GM19351 (cell line): Measurements from ENCODE around the gene UGDH.
A peak's percentile ranks its signal among the peaks of the same experiment; 100 is the strongest.
"Not testable (repeated sequence)": the region's sequence is repeated elsewhere in the genome, so short reads cannot be mapped to it uniquely, and the experiment has no call there.

ENCODE experiments used
- ATAC-seq: cut with Tn5 transposase; IDR thresholded peaks from one replicate; pipeline ENCODE4 v1.9.1; 2021; ENCODE audit warnings: mild to moderate bottlenecking, moderate library complexity; ENCODE audit not compliant: unreplicated experiment

Gene UGDH

GRCh38 chr4:39495446-39496213 lies 31.6 kb downstream of the UGDH start:
- no peak for ATAC-seq

DNA sequence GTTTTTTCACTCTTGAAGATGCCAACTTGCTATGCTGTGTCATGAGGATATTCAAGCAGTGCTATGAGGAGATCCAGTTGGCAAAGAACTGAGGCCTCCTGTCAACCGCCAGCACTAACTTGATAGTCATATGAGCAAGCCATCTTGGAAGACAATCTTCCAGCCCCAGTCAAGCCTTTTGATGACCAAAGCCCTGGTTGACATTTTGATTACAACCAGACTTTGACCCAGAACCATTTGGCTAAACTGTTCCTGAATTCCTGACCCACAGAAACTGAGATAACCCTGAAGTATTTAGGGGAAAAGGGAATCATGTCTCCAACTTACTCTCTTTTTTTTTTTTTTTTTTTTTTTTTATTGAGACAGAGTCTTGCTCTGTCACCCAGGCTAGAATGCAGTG lies 32.9 kb downstream of the UGDH start:
- ATAC-seq = no peak

GRCh38 chr4:39490322-39490721 lies 36.9 kb downstream of the UGDH start:
- no peak for ATAC-seq

DNA sequence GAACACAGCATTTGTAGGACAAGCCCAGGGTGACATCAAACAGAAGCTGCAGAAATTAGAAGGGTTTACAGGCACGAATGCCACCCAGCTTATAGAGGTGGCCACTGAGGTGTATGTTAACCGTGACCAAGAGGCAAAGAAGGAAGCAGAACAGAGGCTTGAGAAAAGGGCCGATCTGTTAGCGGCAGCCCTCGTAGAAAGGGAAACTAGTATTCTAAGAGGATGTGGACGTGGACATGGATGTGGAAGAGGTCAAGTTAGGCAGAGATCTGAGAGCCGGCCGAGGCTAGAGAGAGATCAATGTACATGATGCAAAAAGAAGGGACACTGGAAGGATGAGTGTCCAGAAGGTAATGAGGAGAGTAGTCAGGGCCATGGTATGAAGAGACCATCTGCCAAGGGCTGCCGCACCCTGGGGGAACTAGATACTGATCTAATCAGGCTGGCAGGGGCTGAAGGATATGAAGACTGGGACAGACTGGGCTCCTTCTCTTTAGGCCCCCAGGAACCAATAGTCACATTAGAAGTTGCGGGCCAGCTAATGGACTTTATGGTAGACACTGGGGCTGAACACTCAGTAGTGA lies 40.9 kb downstream of the UGDH start:
- ATAC-seq = no peak

DNA sequence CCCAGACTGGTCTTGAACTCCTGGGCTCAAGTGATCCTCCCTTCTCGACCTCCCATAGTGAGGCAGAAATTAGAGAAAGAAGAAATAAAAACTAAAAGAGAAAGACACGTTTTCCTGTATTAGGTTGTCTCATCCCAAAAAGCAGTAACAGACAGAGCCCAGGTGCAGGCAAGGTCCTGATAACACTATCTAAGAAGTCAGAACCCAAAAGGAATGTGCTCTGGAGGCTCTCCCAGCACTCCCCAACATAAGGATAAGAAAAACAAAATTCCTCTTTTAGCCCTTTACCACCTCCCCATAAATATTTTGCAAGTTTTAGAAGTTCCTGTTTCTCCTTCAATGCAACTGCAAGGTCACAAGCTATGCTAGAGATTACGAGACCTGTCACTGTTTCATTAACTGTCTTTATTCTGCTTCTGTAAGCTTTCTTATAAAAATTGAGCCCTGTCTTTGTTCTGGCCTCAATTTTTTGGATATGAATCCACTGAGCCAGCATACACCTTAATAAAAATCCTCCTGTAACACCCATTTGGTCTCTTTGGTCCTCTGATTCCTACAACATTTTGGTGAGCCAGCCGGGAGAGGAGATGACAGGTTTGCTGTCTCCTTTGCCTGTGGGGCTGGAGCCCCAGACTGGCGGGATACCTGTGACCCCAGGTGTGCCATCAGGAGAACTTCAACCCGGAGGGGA lies 42.5 kb downstream of the UGDH start:
- ATAC-seq = no peak

DNA sequence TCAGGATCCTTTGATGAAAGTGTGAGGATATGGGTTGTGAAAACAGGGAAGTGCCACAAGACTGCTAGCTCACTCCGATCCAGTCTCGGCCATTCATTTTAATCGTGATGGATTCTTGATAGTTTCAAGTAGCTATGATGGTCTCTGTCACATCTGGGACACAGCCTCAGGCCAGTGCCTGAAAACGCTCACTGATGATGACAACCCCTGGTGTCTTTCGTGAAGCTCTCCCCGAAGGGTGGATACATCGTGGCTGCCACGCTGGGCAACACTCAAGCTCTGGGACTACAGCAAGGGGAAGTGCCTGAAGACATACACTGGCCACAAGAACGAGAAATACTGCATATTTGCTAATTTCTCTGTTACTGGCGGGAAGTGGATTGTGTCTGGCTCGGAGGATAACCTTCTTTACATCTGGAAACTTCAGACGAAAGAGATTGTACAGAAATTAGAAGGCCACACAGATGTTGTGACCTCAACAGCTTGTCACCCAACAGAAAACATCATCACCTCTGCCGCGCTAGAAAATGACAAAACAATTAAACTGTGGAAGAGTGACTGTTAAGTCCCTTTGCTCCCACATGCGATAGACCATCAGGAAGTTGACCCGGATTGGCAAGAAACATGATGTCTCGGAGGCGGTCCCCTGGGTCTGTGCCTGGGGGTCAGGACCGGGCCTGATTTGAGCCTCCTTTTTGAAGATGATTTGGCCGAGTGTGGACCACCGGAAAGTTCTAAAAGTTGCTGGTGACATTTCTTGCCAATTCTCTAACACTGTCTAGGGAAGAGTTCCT lies 46.1 kb downstream of the UGDH start:
- ATAC-seq = no peak

GRCh38 chr4:39480251-39480650 lies 47.0 kb downstream of the UGDH start:
- no peak for ATAC-seq

- ATAC-seq = no peak
Observed at GRCh38 chr4:39476187-39476895, 50.9 kb downstream of the UGDH start.

- ATAC-seq = no peak
Observed at GRCh38 chr4:39472396-39472795, 54.8 kb downstream of the UGDH start.

DNA sequence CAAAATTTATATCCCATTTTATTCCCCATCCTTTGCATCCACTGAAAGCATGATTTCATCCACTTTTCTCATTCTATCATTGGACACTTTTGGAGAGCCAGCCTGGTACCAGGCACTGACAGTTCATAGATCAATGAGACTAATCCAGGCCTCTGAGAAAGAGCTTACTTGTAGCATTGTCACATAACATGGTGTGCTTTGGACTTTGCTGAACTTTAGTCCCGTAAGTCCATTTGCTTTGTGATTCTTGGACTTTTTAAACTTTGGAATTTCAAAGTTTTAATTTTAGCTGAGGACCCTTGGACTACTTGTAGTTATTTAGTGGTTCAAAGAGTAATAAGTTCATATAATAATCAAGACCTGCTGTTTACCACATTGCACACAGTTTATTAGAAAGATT lies 56.8 kb downstream of the UGDH start:
- ATAC-seq = no peak

DNA sequence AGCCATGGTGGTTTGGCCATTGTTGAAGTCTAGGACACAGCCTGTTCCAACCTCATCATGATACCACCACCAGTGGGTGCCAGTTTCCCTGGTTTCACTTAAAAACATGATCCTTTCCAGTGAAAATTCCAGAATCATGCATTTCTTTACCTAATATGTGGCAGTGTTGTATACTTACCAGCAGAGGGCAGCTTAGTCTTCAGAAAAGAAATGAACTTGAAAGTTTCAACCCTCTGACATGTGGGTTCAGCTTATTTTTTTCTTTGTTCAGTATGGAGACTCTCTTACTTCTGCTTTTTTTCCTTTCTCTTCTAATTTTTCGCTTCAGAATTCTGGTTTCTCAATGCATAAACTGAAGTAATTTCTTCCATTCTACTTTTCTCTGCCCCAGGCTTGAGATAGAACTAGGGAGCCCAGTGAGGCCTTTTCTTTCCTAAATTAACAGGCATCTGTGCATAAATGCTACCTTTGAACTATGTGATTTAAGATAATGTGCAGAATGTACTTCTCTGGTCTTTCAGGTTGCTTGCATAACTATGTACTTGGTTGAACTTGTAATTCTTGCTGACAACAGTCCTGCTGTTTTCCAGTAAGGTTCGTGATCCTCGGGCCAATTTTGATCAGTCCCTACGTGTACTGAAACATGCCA lies 57.7 kb downstream of the UGDH start:
- peak; percentile 92 for ATAC-seq

DNA sequence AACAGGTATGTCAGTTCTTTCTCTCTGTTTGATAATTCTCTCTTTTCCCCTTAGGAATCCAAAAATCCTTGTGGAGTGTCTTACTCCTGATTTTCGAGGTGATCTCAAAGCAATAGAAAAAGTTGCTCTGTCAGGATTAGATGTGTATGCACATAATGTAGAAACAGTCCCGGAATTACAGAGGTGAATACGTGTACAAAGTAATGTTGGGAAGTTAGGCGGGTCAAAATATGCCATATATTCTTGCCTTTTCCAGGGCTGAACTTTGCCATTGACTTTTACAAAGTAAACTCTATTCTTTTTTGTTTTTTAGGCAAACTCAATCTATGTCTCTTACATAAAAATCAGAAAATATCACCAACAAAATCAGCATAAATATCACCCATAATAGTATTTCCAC lies 59.8 kb downstream of the UGDH start:
- no peak for ATAC-seq

GRCh38 chr4:39466747-39467146 lies 60.5 kb downstream of the UGDH start:
- ATAC-seq = no peak

- ATAC-seq = no peak
Observed at GRCh38 chr4:39464886-39465501, 62.2 kb downstream of the UGDH start.

DNA sequence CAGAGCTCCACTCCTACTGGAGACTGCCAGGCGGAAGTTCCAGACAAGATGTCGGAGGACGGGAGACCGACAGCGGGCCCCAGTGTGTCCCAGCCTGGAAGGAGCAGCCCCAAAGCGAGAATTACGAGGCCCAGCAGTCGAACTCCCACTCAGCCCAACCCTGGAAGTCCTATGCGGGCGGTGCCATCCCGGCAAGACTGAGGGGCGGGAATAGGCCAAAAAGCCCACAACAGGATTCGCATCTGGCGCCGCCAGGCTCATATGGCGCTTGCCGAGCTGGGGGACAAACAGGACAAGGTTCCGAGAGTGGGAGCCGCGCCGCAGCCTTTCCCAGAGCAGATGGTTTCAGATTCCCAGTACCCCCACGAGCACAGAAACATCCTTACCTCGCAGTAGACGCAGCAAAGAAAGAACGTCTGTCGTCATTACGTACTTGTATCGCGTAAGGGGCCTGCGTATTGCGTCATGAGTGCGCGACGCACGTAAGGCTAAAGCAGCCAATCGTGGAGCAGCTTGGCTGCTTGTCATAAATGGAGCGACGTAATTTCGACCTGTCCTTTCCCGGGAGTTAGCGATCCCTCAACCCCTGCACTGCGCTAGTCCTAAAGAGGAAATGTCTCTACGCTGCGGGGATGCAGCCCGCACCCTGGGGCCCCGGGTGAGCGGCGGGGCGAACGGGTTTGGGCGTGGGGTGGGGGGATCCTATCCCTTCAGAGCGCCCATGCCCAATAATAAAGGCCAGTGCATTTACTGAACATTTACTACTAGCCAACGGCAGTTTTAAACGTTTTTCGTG lies 68.5 kb downstream of the UGDH start, which contains the start of the genes LIAS and RPL9:
Gene LIAS (plus strand): TSS at position 552 of the 796 bp plus-strand sequence. CDS start 62 bp downstream, at position 614.
Gene RPL9 (minus strand): TSS at position 418 of the 796 bp plus-strand sequence. CDS start 483 bp downstream, outside the sequence.
- ATAC-seq = peak; percentile 84

DNA sequence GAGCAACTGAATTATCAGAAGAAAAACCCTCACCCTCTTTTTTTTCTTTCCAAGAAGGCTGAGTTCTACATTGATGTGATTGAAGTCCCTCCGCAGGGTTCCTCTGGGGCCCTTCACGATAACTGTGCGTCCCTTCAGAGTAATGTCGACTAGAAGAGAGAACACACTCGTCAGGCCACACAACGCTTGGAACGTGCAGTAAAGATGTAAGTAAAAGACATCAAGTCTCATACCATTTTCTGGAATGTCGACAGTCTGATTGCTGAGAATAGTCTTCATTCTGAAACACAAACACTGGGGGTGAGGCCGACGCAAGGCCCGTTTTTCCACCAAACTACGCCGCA lies 69.1 kb downstream of the UGDH start:
- ATAC-seq = not testable (repeated sequence)

DNA sequence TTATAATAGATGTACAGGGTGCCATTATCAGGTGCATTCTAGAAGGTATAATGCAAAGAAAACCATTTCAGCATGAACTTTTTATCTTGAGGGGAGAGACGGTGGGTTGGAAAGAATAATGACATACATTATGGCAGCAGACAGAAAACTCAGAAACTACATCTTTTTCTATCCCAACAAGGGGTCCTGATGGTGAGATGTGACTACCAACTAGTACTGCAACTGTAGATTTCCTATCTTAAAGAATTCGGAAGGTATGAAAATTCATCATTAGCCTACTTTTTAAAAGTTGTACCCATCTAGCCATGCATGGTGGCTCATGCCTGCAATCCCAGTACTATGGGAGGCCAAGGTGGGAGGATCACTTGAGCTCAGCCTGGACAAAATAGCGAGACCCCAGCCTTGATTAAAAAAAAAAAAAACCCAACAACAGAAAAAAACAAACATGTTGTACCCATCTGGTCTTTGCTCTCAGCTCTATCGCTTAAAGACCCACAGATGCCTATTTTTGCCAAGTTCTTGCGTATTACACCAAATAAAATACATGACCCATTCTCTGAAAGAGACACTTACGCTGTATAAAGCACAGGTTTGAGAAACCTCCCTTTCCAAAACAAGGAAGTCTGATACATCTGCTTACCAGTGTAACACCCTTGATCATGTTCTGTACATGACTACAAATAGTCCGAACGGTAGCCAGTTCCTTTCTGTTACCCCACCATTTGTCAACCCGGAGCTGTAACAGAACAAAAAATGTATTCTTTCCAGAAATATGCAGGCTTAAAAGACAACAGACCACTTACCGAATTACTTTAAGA lies 70.1 kb downstream of the UGDH start:
- ATAC-seq = no peak

DNA sequence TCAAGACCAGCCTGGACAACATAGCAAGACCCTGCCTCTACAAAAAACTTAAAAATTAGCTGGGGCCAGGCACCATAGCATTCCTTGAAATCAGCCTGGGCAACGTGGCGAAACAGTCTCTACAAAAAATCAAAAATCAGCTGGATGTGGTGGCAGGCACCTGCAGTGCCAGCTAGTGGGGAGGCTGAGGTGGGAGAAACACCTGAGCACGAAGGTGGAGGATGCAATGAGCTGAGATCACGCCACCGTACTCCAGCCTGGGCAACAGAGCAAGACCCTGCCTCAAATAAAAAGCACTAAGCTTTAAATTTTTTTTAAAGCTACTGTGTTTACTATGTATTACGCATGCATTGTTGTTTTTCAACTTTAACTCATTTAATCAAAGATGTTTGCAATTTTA lies 71.8 kb downstream of the UGDH start:
- ATAC-seq = no peak
